HG03460 (cell line): Measurements from ENCODE around the gene VARS2.
A peak's percentile ranks its signal among the peaks of the same experiment; 100 is the strongest.
"Not testable (repeated sequence)": the region's sequence is repeated elsewhere in the genome, so short reads cannot be mapped to it uniquely, and the experiment has no call there.

Experiments
- ATAC-seq: cut with Tn5 transposase; IDR thresholded peaks from one replicate; pipeline ENCODE4 v1.9.1; 2021; ENCODE audit not compliant: unreplicated experiment

The VARS2 gene

DNA sequence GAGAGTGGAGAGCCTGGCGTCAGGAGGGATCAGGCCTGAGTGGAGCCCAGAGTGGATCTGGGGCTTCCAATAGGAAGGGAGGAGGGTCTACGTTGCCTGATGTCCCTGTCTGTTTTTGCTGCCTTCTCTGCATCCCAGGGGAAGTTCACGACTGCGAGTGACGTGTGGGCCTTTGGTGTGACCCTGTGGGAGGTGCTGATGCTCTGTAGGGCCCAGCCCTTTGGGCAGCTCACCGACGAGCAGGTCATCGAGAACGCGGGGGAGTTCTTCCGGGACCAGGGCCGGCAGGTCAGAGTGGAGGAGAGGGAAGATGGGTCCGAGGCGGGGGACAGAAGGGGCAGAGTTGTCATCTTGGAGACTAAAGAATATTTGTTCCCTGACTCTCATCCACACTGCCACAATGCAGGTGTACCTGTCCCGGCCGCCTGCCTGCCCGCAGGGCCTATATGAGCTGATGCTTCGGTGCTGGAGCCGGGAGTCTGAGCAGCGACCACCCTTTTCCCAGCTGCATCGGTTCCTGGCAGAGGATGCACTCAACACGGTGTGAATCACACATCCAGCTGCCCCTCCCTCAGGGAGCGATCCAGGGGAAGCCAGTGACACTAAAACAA, 15.2 kb upstream of the VARS2 start:
- ATAC-seq: no peak

GRCh38 chr6:30900863-30901417, 13.1 kb upstream of the VARS2 start:
- ATAC-seq: no peak

- no peak for ATAC-seq
Observed at GRCh38 chr6:30901436-30901835, 12.6 kb upstream of the VARS2 start.

- not testable (repeated sequence) for ATAC-seq
Observed at GRCh38 chr6:30902196-30902595, 11.8 kb upstream of the VARS2 start.

DNA sequence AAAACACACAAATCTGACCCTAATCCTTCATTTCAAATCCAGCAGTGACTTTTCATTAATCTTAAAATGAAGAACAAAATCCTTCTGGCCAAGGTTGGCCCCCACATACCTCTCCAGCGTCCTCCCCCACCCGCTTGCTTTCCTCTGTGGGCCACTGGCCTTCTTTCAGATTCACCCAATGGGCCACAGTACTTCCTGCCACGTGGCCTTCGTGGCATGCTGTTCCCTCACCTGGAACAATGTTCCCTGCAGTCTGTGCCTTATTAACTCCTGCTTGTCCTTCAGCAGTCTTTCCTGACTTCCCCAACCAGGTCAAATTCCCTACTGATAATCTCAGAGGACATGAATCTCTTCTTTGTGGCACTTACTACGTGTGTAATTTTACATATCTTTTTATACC, 11.3 kb upstream of the VARS2 start:
- no peak for ATAC-seq

GRCh38 chr6:30903236-30903635, 10.8 kb upstream of the VARS2 start:
- no peak for ATAC-seq

- not testable (repeated sequence) for ATAC-seq
Observed at GRCh38 chr6:30907290-30907757, 6.7 kb upstream of the VARS2 start.

DNA sequence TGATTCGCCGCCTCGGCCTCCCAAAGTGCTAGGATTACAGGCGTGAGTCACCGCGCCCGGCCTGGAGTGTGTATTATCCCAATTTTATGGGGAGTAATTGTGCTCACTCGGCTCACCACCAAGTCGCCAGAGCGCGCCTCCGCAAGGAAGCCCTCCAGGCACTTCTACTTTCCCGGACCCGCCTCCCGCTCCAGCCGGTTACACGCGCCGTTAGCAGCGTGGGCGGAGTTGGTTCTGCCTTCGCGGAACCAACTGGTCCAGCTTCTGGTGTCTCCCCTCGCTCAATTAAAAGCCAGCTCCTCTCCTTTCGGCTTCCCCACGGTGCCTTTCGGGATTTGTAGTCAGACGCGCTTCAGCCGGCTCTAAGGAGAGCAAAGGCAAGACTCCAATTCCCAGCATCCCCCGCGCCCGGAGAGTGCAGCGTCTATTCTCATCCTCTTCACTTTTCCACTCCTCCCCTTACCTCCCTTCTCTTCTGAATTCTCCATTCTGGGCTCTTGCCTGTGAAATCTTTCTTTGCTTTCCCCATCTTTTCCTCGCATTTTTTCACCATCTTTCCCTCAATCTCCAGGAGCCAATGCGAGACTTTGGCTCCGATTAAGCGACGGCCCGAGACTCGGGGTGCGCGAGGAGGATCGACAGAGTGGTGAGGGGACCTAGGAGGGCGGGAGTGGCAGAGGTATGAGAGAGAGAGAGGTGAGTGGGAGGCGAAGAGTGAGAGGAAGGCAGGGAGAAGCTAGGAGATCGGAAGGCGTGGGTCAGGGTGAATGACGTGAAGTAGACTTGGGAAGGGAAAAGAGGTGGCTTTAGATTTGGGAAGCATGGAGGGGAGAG, 6.1 kb upstream of the VARS2 start, which contains the start of gene GTF2H4:
GTF2H4 (plus strand) TSS at position 450 of the 834 bp plus-strand sequence.
- peak; percentile 96 for ATAC-seq

DNA sequence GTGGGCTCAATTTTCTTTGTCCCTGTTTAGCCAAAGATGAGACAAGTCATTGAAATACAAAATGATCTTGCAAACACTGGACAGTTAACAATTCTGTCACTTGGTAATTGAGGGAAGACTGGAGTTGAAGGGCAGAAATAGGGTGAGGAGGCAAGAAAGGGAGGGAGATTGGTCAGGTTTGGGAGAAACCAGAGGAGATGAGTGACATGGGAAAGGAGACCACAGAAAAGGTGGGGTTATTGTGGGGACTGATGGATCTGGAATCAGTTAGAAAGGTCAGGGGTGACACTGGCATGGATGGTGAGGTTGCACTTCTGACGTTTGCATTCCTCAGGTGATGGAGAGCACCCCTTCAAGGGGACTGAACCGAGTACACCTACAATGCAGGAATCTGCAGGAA, 5.3 kb upstream of the VARS2 start:
- no peak for ATAC-seq

DNA sequence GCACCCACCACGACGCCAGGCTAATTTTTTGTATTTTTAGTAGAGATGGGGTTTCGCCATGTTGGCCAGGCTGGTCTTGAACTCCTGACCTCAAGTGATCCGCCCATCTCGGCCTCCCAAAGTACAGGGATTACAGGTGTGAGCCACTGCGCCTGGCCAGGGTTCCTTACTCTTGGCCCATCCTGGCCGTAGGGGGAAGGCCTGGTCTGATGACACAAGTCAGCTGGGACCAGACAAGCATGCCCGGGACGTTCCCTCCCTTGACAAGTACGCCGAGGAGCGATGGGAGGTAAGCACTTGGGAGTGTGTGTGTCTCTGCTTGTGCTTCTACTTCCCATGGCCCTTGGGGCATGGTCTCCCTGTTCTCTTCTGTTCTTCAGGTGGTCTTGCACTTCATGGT, 3.6 kb upstream of the VARS2 start:
- ATAC-seq: not testable (repeated sequence)

DNA sequence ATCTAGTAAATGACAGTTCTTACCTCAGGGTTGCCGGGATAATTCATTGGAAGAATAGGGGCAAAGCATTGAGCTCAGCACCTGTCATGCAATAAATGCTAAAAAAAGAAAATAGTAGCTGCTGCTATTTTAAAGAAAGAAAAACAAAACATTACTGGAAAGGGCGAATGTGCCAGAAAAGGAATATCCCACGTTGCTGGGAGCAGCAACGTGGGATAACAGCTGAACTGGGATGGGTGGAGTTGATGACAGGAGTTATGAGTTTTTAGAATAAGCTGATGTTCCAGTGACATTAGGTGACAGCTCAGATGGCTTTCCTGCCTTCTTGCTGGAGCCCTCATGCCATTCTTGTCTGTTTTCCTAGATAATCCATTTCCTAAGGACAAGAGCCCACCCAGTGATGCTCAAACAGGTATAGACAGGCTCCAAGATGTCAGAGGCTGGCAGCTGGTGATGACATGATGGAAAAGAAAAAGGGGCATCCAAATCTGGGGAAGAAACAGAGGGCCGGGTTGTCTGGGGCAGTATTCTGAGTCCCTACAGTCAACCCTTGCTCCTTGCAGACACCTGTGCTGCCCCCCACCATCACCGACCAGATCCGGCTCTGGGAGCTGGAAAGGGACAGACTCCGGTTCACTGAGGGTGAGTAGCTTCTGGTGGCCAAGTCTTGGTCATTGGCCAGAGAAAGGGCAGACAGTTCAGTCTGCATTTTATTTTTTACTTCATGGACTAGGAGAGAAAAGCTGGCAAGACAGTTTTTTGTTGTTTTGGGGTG, 1.1 kb upstream of the VARS2 start:
- no peak for ATAC-seq

- no peak for ATAC-seq
Observed at GRCh38 chr6:30913721-30914075, 340 bp upstream of the VARS2 start.

DNA sequence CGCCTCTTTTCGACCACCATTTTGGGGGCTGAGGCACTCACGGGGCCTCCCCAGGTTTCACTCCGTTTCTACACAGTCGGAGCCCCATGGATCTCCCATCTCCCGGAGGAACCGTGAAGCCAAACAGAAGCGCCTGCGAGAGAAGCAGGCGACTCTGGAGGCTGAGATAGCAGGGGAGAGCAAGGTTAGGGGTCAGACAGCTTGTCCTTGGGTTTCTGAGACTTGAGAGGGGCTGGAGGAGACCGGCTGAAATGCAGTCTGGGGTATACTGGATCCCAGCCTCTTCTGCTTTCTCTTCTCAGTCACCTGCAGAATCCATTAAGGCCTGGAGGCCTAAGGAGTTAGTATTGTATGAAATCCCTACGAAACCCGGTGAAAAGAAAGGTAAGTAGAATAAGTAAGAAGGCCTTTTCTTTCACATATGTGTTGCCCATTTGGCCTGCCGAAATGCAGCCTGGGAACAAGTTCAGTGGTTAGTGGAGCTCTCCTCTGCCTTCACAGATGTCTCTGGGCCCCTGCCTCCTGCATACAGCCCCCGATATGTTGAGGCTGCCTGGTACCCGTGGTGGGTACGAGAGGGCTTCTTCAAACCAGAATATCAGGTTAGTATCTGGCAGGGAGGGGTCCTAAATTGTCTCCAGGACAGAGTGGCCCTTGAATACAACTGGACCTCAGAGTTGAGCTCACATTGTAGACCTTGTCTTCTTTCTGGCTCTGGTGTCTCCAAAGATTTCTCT, 984 bp downstream of the VARS2 start:
- ATAC-seq: no peak

GRCh38 chr6:30915591-30915946, 1.5 kb downstream of the VARS2 start:
- no peak for ATAC-seq

DNA sequence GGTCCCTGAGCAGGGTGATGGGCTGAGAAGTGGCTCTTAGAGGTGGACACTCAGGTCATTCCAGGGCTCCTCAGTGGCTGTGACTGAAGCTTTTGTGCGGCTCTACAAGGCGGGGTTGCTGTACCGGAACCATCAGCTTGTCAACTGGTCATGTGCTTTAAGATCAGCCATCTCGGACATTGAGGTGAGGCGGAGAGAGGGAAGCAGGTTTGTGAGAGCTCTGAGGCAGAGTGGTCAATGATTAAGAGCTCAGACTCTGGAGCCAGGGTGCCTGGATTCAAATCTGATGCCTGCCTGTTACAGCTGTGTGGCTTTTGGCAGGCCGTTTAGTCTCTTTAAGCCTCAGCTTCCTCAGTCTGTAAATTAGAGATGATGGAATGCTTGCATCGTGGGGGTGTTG, 3.0 kb downstream of the VARS2 start:
- no peak for ATAC-seq

GRCh38 chr6:30917487-30917886, 3.4 kb downstream of the VARS2 start:
- no peak for ATAC-seq

DNA sequence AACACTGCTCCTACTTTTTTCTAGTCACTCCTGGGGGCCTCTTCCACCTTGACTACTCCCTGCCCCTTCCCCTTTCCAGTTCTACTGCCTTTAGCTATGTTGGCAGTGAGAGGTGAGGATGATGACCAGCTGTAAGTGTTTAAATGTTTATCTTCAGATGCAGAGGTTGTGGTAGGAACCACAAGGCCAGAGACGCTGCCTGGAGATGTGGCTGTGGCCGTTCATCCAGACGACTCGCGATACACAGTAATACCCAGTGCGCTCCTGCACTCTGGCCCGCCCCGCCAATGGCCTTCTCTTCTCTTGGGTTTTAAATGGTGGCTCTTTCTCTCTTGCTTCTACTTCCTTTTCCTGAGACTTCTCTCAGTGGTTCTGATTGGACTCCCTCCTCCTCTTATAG, 4.6 kb downstream of the VARS2 start:
- no peak for ATAC-seq

DNA sequence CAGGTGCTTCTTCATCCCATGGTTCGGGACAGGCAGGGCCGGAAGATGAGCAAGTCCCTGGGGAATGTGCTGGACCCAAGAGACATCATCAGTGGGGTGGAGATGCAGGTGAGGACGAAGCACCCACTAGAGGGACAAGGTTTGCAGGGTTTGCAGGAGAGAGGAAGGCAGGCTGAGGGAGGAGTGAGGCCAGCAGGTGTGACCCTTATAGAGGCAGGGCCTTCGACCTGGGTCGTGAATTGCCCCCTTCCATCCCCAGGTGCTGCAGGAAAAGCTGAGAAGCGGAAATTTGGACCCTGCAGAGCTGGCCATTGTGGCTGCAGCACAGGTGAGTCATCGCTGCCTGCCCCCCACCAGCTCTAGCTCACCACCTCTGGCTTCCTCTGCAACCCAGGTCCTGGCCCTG, 8.4 kb downstream of the VARS2 start:
- ATAC-seq: no peak

DNA sequence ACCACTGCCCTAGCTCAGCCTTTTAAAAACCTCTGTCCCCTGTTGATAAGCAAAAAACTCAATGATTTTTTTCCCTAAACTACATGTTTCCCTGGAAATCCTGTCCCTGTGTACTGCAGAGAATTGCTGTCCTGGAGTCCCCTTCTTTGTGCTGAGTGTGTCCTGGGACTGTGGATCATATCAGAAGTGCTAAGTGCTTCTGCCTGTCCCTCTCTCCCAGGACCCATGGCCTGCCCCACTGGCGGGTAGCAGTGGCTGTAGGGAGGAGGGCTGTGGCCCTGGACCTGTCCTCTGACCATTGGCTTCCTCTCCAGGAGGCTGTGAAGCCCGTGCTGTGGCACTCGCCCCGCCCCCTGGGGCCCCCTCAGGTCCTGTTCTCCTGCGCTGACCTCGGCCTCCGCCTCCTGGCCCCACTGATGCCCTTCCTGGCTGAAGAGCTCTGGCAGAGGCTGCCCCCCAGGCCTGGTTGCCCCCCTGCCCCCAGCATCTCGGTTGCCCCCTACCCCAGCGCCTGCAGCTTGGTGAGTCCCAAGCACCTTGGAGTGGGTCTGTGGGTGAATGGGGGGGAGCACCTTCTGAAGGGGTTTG, 10.1 kb downstream of the VARS2 start:
- not testable (repeated sequence) for ATAC-seq

- no peak for ATAC-seq
Observed at GRCh38 chr6:30926644-30927043, 12.6 kb downstream of the VARS2 start.
